Left ventricle myocardium superior (tissue), 1 donor: ENCODE data around the gene IRF4. TPM values are rescaled to one million over a fixed set of nuclear protein-coding genes. Genes with fewer than 3 reads are reported as not detected.
A peak's percentile ranks its signal among the peaks of the same experiment; 100 is the strongest.

ENCODE experiments used
- ATAC-seq: fragments of 200-7000 bp; cut with Tn5 transposase; one replicate; pipeline ENCODE4 v1.9.1; 2020; ENCODE audit warnings: mild to moderate bottlenecking, moderate library complexity
- DNase-seq: peaks from one replicate; pipeline ENCODE4 v3.0.0-alpha.2; 2020
- intact Hi-C: fragments of 100-400 bp; cut with micrococcal nuclease; formaldehyde crosslinking; loops from one replicate; pipeline ENCODE4 v1.11.0; 2022
- total RNA-seq: library from RNA; stranded (reverse); fragmentation: NEBNext Ultra II Directional; extraction: Animal tissue kit (Norgen Biotek cat#: 25700); gene quantifications from one replicate; pipeline ENCODE4 v1.2.1, GENCODE V29; 2021
- donor health status: DM: no; HTN: yes; CAD: no; lungs with severe emphysema.

Gene IRF4
- total RNA-seq, 1 donor from 2014 or later = 0.32 TPM

DNA sequence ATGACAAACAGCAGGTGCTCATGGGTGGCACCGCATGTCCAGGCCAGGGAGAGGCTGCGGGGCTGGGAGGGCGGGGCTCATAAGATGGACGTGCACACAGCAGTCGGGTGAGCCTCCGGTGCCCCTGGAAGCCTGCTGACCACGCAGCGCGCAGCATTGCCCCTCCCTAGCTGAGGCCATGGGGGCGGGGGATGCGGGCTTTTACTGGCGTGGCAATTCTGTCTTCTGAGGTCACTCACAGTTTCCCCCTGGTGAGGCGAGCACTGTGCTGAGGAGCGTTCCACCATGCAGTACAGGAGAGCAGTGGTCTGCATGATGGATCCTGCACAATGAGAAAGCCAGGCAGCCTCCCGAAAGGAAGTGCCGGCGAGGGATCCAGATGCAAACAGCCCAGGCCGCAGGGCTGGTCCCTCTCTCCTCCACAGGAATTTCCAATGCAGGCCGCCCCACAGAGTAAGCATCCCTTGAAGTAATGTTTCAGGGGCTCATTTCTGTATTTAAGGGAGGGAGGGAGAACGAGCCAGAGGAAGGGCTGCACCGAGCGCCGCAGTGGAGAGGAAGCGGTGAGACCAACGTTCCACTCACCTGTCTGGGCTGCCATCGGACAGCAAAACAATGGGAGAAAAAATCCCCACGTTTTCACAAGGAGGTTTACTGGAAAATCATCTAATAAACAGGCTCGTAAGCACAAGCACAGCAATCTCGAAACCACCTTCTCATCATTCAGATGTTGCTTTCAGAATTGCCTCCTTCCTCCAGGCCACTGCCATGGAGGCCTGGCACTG is 56.0 kb downstream of the IRF4 start:
- intact Hi-C loops = no loop called here
- DNase-seq (no peak), ATAC-seq (no peak)

DNA sequence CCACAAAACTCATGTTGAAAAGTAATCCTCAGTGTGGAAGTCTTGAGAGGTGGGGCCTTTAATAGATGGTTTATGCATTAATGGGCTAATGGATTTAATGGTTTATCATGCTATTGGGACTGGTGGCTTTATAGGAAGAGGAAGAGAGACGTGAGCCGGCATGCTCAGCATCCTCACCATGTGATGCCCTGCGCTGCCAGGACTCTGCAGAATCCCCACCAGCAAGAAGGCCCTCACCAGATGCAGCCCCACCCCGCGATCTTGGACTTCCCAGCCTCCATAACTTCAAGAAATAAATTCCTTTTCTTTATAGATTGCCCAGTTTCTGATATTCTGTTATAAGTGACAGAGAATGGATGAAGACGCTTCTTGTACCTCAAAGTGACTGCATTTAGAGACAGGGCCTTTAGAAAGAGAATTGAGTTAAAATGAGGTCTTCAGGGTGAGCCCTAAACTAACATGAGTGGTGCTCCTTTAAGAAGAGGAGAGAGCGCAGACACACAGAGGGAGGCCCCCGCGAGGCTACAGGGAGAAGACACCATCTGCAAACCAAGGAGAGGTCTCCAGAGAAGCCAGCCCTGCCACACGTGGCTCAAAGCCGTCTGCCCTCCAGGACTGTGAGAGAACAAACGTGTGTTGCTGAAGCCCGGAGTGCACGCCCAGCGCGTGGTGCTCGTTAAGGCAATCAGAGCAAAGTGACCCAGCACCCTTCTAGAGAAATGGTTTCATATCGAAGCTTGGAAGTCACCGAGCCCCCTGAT is 56.9 kb downstream of the IRF4 start:
- intact Hi-C loops = no loop called here
- ATAC-seq (no peak), DNase-seq (no peak)

DNA sequence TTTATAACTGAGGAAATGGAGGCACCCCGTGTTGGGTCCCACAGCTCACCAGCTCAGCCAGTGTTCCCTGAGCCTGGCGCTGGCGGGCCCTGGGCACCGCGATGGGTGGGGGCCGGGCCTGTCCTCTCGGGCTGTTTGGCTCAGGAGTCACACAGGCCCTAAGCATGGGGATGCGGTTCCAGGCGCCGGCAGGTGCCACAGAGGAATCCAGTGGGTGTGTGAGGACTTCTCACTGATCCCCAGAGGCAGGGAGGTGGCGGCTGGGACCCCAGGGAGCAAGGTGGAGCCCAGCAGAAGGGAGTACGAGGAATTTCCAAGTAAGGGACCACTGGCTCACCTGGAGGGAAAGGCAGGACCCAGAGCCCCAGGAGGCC is 57.5 kb downstream of the IRF4 start:
- ATAC-seq = no peak
- intact Hi-C loops = no loop called here
- DNase-seq = no peak

DNA sequence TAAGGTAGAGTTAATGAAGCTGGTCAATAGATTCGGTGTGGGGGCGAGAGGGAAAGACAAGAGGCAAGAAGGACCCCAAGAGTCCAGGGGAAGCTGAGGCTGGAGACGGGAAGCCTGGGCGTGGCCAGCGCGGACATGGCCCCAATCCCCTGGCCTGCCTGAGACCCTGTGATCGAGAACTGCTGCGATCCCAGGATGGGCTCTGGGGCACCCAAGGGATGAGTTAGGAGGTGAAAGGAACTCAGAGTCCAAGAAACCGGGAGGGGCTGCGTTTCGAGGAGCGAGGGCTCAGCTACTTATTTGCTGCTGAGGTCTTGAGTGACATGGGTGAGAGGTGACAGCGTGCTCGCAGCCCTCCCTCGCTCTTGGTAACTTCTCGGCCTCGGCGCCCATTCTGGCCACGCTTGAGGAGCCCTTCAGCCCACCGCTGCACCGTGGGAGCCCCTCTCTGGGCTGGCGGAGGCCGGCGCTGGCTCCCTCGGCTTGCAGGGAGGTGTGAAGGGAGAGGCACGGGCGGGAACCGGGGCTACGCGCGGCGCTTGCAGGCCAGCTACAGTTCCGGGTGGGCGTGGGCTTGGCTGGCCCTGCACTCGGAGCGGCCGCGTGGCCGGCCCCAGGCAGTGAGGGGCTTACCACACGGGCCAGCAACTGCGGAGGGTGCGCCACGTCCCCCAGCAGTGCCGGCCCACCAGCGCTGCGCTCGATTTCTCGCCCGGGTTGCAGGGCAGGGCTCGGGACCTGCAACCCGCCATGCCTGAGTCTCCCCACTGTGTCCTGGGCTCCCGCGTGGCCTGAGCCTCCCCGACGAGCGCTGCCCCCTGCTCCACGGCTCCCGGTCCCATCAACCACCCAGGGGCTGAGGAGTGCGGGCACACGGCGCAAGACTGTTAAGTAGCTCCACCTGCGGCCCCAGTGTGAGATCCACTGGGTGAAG is 58.2 kb downstream of the IRF4 start:
- intact Hi-C loops = no loop called here
- DNase-seq = no peak
- ATAC-seq = no peak

DNA sequence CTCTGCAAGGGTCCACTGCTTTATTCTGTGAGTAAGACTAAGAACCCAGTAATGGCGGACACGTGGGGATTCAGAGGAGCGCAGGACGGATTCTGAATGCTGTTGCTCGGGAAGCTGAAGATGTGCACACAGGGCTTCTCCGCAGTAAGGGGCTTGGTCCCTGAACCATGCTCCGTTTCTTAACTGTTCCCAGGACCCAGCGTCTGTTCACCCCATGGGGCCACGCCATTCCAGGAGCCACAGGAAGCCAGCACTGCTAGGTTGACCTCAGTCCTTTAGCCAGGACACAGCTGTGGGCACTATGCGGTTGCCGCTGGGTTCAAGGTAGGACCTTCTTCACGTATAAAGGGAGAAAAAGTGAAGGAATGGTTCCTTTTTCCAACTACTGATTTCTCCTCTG is 59.8 kb downstream of the IRF4 start:
- ATAC-seq (no peak), DNase-seq (no peak)
- intact Hi-C loops = no loop called here

DNA sequence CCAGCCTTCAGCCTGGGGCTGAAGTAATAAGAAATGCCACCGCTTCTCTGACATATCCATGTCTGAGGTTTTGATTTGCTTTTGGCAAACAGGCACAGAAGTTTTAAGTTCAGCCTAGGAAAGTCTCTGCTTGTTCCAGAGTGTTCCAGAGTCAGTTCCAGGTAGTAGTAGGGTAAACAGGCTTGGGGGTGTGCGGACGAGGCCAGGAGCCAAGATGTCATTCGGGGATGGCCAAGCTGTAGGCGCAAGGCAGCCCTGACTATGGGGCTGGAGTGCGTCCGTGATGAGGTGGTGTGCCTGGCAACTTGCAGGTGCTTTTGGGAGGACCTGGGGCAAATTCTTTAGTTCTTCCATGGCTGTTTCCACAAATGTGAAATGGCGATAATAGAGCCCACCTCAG is 60.3 kb downstream of the IRF4 start:
- intact Hi-C loops = no loop called here
- no peak for ATAC-seq
- DNase-seq = no peak

DNA sequence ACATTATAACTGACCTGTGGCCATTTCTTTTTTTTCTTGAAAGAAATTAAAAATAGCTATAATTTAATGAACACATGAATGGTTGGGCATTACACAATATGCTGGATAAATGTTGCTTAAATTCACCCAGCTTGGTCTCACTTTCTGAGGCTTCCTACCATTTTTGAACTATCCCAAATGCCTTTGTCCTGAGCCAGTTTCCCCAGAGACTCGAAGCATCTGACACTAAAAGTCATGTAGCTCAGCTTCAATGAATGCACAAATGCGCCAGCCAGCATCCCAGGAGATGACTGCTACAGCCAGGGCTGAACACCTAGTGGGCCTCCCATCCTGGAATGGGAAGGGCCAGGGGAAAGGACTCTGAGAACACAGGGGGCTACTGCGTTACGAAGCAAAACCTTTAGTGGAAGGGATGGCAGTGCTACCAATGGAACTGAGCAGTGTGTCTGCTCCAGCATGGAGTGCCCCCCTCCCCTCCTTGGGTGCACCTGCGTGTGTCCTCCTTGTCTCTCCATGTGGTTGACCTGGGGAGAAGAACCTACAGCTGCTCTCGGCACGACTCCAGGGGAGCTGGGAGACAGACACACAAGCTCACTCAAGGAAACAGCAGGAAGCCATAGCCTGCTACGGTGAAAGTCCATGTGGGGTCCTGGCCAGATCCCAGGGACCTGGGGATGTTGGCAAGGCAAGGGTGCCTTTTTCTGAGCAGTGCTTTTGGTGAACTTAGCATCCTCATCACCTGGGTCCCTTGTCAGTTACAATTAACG is 60.9 kb downstream of the IRF4 start:
- intact Hi-C loops = no loop called here
- DNase-seq (no peak), ATAC-seq (no peak)

DNA sequence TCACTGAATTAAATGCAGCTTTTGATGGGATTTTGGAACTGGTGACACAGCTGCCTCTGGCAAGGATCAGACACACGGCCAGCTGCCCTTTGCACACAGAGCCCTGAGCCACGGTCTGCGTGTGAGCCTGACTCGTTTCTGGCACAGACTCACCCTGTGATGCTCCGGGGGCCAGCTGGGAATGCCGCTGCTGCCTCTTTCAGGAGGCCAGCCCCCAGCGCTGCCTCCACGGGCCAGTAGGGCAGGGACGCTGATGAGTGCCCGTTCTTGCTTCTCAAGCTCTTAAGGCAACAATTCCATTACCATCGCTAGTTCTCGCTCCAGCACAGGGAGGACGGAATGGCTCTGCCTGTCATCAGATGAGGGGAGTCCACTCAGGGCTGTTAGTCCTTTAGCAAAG is 61.6 kb downstream of the IRF4 start:
- DNase-seq = peak; percentile 70
- intact Hi-C loops = no loop called here
- peak; percentile 74 for ATAC-seq

DNA sequence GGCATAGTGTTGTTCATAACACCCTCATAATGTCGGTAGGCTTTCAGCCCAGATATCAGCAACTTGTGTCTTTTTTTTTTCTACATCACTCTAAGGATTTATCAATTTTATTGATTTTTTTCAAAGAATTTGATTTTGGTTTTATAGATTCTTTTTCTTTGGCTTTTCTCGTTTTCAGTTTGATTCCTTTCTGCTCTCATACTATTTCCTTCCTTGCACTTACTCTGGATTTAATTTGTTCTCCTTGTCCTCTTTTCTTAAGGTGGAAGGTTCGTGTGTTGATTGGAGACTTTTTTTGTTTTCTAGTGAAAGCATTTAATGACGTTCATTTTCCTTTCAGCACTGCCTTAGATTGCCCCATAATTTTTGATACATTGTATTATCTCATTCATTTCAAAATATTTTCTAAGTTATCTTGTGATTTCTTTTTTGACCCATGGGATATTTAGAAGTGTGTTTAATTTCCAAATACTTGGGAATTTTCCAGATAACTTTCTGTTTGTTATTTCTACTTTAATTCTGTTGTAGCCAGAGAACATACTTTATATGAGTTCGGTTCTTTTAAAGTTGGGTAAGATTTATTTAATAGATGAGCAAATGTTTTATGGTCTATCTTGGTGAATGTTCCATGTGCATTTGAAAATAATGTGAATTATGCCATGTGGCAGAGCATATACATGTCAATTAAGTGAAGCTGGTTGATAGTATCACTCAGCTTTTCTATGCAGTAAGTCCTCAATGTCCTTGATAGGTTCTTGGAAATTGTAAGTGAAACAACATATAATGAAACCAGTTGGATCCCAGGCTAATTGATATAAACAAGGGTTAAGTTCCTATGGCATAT is 62.8 kb downstream of the IRF4 start:
- no peak for DNase-seq
- intact Hi-C loops = no loop called here
- ATAC-seq = no peak

DNA sequence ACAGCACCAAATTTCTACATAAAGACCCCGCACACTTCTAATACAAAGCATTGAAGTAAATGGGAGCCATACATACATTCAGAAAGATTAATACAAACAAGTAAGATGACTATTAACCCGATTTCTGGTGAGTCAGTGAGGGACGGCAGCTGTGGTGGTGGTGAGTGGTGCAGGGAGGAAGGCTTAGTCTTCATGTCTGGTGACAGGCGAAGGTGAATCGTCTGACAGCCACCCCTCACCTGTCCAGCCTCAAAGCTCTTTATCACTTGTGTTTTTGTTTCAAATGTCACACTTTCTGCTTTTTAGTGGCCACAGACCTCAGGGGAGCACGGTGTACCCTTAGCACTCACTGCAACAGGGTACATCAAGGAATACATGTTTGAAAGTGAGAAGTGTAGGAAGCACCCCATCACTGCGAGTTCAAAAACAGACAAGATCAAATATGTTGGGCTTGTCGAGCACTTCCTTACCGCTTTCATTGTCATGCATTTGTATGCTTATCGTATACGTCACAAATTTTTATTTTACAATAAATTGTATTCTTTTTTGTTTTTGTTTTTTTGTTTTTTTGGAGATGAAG is 63.5 kb downstream of the IRF4 start:
- ATAC-seq (no peak), DNase-seq (no peak)
- intact Hi-C loops = no loop called here

DNA sequence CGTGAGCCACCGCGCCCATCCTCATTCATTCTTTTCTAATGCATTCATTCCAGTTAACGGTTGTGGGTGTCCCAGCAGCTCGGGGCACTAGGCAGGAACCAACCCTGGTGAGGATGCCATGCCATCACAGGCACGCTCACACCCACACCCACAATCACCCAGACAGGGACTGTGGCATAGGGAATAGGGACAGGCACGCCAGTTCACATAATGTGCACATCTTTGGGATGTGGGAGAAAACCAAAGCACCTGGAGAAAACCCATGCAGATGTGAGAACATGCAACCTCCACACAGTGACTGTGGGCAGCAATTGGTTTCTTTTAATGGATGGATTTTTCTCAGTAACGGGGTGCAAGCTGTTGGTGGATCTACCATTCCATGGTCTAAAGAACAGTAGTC is 64.3 kb downstream of the IRF4 start:
- DNase-seq (no peak), ATAC-seq (no peak)
- intact Hi-C loops = no loop called here

DNA sequence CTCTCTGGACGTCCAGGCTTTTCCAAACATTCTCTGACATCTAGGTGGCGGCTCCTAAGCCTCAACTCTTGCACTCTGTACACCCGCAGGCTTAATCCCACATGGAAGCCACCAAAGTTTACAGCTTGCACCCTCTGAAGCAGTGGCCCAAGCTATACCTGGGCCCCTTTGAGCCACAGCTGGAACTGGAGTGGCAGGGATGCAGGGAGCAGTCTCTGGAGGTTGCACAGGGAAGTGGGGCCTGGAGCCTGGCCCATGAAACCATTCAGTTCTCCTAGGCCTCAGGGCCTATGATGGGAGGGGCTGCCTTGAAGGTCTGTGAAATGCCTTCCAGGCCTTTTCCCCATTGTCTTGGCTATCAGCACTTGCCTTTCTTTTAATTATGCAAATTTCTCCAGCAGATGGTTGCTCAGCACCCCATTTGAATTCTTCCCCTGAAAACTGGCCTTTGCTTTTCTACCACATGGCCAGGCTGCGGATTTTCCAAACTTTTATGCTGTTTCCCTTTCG is 64.9 kb downstream of the IRF4 start:
- DNase-seq (no peak), ATAC-seq (no peak)
- intact Hi-C loops = no loop called here

DNA sequence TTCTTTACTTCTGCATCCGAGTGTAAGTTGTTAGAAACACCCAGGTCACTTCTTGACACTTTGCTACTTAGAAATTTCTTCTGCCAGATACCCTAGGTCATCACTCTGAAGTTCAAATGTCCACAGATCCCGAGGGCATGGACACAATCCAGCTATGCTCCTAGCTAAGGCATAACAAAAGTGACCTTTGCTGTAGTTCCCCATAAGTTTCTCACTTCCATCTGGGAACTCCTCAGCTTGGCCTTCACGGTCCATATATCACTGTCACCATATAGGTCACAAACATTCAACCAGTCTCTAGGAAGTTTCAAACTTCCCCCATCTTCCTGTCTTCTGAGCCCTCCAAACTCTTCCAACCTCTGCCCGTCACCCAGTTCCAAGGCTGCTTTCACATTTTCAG is 65.3 kb downstream of the IRF4 start:
- no peak for ATAC-seq
- DNase-seq = no peak
- intact Hi-C loops = no loop called here

Other genes with a start within 250 kb of the IRF4 start
- 50.4 TPM for gene DUSP22, start 99.3 kb upstream of the IRF4 start, total RNA-seq